ENCODE data around the gene DTNBP1. TPM values are rescaled to one million over a fixed set of nuclear protein-coding genes. Genes with fewer than 3 reads are reported as not detected.

DTNBP1 gene
- total and polyA plus RNA-seq, 3 donors from 2014 or later: 21.8 to 25.4 (median 22.6) TPM

DNA sequence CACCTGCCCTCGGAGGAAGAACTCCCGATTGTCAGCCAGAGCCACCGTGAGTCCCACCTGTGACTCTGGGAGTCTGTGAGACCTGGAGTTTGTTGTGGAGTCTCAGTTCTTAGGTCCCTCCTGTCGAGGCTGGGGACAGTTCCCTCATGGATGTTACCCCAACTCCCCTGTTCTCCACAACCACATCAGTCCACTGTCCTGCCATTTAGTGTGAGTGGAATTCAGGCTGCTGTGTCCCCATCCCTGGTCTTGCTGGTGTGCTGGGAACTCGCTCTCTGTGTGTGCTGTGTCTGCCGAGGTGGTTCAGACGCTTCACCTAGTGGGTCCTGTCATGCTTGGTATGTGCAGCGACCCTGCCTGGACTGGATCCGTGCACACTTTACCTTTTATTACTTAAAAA, 163.2 kb downstream of the DTNBP1 start:
- no peak overlapping the region for H3K27ac ChIP-seq
- no peaks in the 10 kb centered on the region for H3K27me3 ChIP-seq
- 91 to 95% methylated on average over 9 of the region's 9 CpGs for WGBS, 2 donors
- H3K4me1 ChIP-seq: peaks cover 18% of the 10 kb centered on the region
- intact Hi-C loops (cut with DNase I; ENCODE audit: low total_unique reads): no loop called here
- no peak for TF ChIP-seq POLR2A (IDR thresholded peaks at IDR 0.05)
- TF ChIP-seq CTCF (IDR thresholded peaks at IDR 0.05): no peak
- no peaks in the 10 kb centered on the region for H3K9me3 ChIP-seq
- H3K4me3 ChIP-seq: no peak overlapping the region
- DNase-seq: no peak
- H3K36me3 ChIP-seq (ENCODE audit: low read depth, missing control alignments): no peaks in the 10 kb centered on the region

DNA sequence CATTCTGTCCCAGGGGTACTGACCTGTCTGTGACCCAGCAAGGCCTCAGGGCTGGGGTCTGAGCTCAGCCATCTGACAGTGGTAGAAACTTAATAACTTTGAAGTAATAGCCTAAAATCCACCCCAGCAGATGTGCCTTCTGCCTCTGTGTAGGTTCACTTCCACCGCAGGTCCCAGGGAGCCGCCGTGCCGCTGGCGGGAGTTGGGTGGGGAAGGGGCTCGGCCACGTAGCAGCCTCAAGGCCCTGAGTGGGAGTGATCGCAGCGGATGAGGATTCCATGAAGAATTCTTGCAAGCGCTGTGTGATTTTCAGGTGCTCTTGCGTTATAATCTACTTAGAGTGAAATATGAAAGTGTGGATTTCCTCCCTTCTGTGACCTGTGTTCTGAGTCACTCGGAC, 163.7 kb downstream of the DTNBP1 start:
- no peak overlapping the region for H3K4me3 ChIP-seq
- H3K27me3 ChIP-seq: no peaks in the 10 kb centered on the region
- WGBS, 2 donors: 84 to 88% methylated on average over 12 of the region's 12 CpGs
- DNase-seq: no peak
- H3K36me3 ChIP-seq (ENCODE audit: low read depth, missing control alignments): no peaks in the 10 kb centered on the region
- no peak overlapping the region for H3K27ac ChIP-seq
- peaks cover 13% of the 10 kb centered on the region for H3K4me1 ChIP-seq
- H3K9me3 ChIP-seq: no peaks in the 10 kb centered on the region
- intact Hi-C loops (cut with DNase I; ENCODE audit: low total_unique reads): no loop called here
- no peak for TF ChIP-seq POLR2A (IDR thresholded peaks at IDR 0.05)
- TF ChIP-seq CTCF (IDR thresholded peaks at IDR 0.05): no peak

- DNase-seq: no peak
- Histone ChIP-seq H3K4me3 (no peak overlapping the region), H3K4me1 (peaks cover 9% of the 10 kb centered on the region), H3K36me3 (ENCODE audit: low read depth, missing control alignments) (no peaks in the 10 kb centered on the region), H3K27ac (no peak overlapping the region), H3K9me3 (no peaks in the 10 kb centered on the region), H3K27me3 (no peaks in the 10 kb centered on the region)
- TF ChIP-seq CTCF (IDR thresholded peaks at IDR 0.05) (no peak), POLR2A (IDR thresholded peaks at IDR 0.05) (no peak)
- 90 to 92% methylated on average over 12 of the region's 12 CpGs for WGBS, 2 donors
- intact Hi-C loops (cut with DNase I; ENCODE audit: low total_unique reads): no loop called here
These were observed 164.2 kb downstream of the DTNBP1 start for GRCh38 chr6:15498640-15499039.

DNA sequence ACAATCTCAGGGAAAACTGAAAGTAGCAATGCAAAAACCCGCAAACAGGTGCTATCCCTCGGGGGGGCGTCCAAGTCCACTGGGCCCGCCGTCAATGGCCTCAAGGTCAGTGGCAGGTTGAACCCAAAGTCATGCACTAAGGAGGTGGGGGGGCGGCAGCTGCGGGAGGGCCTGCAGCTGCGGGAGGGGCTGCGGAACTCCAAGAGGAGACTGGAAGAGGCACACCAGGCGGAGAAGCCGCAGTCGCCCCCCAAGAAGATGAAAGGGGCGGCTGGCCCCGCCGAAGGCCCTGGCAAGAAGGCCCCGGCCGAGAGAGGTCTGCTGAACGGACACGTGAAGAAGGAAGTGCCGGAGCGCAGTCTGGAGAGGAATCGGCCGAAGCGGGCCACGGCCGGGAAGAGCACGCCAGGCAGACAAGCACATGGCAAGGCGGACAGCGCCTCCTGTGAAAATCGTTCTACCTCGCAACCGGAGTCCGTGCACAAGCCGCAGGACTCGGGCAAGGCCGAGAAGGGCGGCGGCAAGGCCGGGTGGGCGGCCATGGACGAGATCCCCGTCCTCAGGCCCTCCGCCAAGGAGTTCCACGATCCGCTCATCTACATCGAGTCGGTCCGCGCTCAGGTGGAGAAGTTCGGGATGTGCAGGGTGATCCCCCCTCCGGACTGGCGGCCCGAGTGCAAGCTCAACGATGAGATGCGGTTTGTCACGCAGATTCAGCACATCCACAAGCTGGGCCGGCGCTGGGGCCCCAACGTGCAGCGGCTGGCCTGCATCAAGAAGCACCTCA, 166.3 kb downstream of the DTNBP1 start:
- DNase-seq: no peak
- intact Hi-C loops (cut with DNase I; ENCODE audit: low total_unique reads): no loop called here
- H3K9me3 ChIP-seq: no peaks in the 10 kb centered on the region
- no peaks in the 10 kb centered on the region for H3K27me3 ChIP-seq
- no peak for TF ChIP-seq POLR2A (IDR thresholded peaks at IDR 0.05)
- TF ChIP-seq CTCF (IDR thresholded peaks at IDR 0.05): no peak
- H3K27ac ChIP-seq: no peak overlapping the region
- H3K4me1 ChIP-seq: peaks cover 7% of the 10 kb centered on the region
- 80 to 94% methylated on average over 28 to 60 of the region's 60 CpGs for WGBS, 2 donors
- H3K36me3 ChIP-seq (ENCODE audit: low read depth, missing control alignments): no peaks in the 10 kb centered on the region
- H3K4me3 ChIP-seq: no peak overlapping the region

- no peaks in the 10 kb centered on the region for H3K36me3 ChIP-seq (ENCODE audit: low read depth, missing control alignments)
- intact Hi-C loops (cut with DNase I; ENCODE audit: low total_unique reads): no loop called here
- no peak overlapping the region for H3K4me3 ChIP-seq
- H3K27me3 ChIP-seq: no peaks in the 10 kb centered on the region
- no peak overlapping the region for H3K27ac ChIP-seq
- peaks cover 15% of the 10 kb centered on the region for H3K4me1 ChIP-seq
- H3K9me3 ChIP-seq: no peaks in the 10 kb centered on the region
- no peak for TF ChIP-seq CTCF (IDR thresholded peaks at IDR 0.05)
- TF ChIP-seq POLR2A (IDR thresholded peaks at IDR 0.05): no peak
- DNase-seq: peak; percentile 33
- WGBS, 2 donors: 82 to 84% methylated on average over 10 of the region's 10 CpGs
These were observed 167.4 kb downstream of the DTNBP1 start for GRCh38 chr6:15495375-15495901.

Measured in testis (tissue), 3 donors.